ENCODE data around the gene ANAPC15. TPM values are rescaled to one million over a fixed set of nuclear protein-coding genes. Genes with fewer than 3 reads are reported as not detected.

Gene ANAPC15
- total and polyA plus RNA-seq, 2 of the 13 experiments (the other 11 are each of a cell fraction or from before 2014, with no cell fraction given), result 18.8 to 25.7 TPM

DNA sequence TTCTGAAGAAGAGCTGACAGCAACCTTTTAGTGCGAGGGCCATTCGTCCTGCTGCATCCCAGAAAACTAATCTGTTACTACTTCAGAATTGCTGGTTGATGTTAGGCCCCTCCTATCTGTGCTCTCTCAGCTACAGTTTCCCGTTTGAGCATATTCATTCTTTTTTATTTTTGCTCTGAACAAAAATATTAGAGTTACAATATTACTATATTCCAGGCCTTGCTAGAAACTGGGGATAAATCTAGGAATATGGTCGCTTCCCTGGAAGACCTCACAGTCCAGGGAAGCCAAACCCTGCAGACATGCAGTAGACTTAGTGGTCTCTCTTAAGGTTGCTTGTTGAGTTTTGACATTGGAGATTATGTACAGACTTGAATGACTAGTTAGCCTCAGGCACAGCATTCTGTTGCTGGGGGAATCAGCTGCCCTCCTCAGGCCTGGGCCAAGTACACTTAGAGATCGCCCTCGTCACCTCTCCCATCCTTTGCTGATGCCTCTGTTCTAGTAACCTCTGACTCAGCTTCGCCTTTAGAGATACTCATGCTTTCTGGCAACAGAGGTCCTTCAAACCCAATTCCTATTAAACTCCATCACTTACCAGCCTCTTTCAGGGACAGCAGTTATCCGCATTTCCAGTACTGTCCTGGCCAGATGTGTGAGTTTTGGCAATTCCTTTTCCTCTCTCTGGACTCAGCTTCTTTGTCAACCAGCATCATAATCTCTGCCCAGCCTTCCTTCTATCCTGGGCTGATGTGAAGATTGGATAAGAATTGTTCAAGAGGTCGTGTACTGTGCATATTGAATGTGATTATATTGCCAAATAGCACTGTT, 698 bp upstream of the ANAPC15 start (continued):
- TF ChIP-seq, protein P1, sequence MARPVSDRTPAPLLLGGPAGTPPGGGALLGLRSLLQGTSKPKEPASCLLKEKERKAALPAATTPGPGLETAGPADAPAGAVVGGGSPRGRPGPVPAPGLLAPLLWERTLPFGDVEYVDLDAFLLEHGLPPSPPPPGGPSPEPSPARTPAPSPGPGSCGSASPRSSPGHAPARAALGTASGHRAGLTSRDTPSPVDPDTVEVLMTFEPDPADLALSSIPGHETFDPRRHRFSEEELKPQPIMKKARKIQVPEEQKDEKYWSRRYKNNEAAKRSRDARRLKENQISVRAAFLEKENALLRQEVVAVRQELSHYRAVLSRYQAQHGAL (CRISPR knock-in tag; IDR thresholded peaks at IDR 0.05; ENCODE audit: not compliant biosample characterization), result no peak
- no peak for TF ChIP-seq NFE2L1 (CRISPR knock-in tag; IDR thresholded peaks at IDR 0.05; ENCODE audit: borderline replicate concordance)
- TF ChIP-seq MED1 (CRISPR knock-in tag; IDR thresholded peaks at IDR 0.05), result no peak
- TF ChIP-seq, protein P2, sequence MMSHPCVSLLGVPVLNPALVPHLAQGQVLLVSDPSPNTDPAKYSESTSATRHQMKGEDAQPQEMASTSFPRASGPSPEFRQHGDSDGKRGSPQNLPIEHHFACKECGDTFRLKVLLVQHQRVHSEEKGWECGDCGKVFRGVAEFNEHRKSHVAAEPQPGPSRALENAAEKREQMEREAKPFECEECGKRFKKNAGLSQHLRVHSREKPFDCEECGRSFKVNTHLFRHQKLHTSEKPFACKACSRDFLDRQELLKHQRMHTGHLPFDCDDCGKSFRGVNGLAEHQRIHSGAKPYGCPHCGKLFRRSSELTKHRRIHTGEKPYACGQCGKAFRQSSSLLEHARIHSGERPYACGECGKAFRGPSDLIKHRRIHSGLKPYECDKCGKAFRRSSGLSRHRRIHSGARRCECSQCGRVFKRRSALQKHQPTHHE (CRISPR knock-in tag; IDR thresholded peaks at IDR 0.05; ENCODE audit: borderline replicate concordance), result no peak
- no peak for TF ChIP-seq SP140L (CRISPR knock-in tag; IDR thresholded peaks at IDR 0.05; ENCODE audit: borderline replicate concordance)
- TF ChIP-seq, protein P3, sequence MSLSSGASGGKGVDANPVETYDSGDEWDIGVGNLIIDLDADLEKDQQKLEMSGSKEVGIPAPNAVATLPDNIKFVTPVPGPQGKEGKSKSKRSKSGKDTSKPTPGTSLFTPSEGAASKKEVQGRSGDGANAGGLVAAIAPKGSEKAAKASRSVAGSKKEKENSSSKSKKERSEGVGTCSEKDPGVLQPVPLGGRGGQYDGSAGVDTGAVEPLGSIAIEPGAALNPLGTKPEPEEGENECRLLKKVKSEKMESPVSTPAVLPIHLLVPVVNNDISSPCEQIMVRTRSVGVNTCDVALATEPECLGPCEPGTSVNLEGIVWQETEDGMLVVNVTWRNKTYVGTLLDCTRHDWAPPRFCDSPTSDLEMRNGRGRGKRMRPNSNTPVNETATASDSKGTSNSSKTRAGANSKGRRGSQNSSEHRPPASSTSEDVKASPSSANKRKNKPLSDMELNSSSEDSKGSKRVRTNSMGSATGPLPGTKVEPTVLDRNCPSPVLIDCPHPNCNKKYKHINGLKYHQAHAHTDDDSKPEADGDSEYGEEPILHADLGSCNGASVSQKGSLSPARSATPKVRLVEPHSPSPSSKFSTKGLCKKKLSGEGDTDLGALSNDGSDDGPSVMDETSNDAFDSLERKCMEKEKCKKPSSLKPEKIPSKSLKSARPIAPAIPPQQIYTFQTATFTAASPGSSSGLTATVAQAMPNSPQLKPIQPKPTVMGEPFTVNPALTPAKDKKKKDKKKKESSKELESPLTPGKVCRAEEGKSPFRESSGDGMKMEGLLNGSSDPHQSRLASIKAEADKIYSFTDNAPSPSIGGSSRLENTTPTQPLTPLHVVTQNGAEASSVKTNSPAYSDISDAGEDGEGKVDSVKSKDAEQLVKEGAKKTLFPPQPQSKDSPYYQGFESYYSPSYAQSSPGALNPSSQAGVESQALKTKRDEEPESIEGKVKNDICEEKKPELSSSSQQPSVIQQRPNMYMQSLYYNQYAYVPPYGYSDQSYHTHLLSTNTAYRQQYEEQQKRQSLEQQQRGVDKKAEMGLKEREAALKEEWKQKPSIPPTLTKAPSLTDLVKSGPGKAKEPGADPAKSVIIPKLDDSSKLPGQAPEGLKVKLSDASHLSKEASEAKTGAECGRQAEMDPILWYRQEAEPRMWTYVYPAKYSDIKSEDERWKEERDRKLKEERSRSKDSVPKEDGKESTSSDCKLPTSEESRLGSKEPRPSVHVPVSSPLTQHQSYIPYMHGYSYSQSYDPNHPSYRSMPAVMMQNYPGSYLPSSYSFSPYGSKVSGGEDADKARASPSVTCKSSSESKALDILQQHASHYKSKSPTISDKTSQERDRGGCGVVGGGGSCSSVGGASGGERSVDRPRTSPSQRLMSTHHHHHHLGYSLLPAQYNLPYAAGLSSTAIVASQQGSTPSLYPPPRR (CRISPR knock-in tag; IDR thresholded peaks at IDR 0.05; ENCODE audit: borderline replicate concordance), result no peak
- 0 out of 2 replicates have a peak, but pooled peaks have one; percentile 4 for TF ChIP-seq GFI1 (CRISPR knock-in tag; IDR thresholded peaks at IDR 0.05; ENCODE audit: borderline replicate concordance)
- no peak; the same call in 1 of the 2 replicates for TF ChIP-seq ZNF749 (CRISPR knock-in tag; IDR thresholded peaks at IDR 0.05; ENCODE audit: borderline replicate concordance)
- TF ChIP-seq NKX3-1 (CRISPR knock-in tag; IDR thresholded peaks at IDR 0.05), result no peak
- TF ChIP-seq ARNT2 (CRISPR knock-in tag; IDR thresholded peaks at IDR 0.05; ENCODE audit: low read depth), result peak; percentile 68; the same call in 1 of the 2 replicates
- TF ChIP-seq, protein P4, sequence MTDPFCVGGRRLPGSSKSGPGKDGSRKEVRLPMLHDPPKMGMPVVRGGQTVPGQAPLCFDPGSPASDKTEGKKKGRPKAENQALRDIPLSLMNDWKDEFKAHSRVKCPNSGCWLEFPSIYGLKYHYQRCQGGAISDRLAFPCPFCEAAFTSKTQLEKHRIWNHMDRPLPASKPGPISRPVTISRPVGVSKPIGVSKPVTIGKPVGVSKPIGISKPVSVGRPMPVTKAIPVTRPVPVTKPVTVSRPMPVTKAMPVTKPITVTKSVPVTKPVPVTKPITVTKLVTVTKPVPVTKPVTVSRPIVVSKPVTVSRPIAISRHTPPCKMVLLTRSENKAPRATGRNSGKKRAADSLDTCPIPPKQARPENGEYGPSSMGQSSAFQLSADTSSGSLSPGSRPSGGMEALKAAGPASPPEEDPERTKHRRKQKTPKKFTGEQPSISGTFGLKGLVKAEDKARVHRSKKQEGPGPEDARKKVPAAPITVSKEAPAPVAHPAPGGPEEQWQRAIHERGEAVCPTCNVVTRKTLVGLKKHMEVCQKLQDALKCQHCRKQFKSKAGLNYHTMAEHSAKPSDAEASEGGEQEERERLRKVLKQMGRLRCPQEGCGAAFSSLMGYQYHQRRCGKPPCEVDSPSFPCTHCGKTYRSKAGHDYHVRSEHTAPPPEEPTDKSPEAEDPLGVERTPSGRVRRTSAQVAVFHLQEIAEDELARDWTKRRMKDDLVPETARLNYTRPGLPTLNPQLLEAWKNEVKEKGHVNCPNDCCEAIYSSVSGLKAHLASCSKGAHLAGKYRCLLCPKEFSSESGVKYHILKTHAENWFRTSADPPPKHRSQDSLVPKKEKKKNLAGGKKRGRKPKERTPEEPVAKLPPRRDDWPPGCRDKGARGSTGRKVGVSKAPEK (CRISPR knock-in tag; IDR thresholded peaks at IDR 0.05; ENCODE audit: borderline replicate concordance), result no peak
- TF ChIP-seq, protein P5, sequence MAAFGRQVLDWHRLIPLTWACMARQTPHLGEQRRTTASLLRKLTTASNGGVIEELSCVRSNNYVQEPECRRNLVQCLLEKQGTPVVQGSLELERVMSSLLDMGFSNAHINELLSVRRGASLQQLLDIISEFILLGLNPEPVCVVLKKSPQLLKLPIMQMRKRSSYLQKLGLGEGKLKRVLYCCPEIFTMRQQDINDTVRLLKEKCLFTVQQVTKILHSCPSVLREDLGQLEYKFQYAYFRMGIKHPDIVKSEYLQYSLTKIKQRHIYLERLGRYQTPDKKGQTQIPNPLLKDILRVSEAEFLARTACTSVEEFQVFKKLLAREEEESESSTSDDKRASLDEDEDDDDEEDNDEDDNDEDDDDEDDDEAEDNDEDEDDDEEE (CRISPR knock-in tag; IDR thresholded peaks at IDR 0.05), result no peak
- no peak for TF ChIP-seq NCOA5 (CRISPR knock-in tag; IDR thresholded peaks at IDR 0.05)
- 0 out of 2 replicates have a peak, but pooled peaks have one; percentile 3 for TF ChIP-seq ZNF256 (CRISPR knock-in tag; conservative IDR thresholded peaks at IDR 0.05)
